Measurements from ENCODE around the gene ASS1. TPM values are rescaled to one million over a fixed set of nuclear protein-coding genes. Genes with fewer than 3 reads are reported as not detected.

Gene ASS1
- total RNA-seq, 1 donor from 2014 or later = 45.6 TPM

GRCh38 chr9:130522233-130522808 lies 77.6 kb downstream of the ASS1 start:
- TF ChIP-seq CTCF (IDR thresholded peaks at IDR 0.05; ENCODE audit: insufficient read depth, low read length, poor library complexity, severe bottlenecking) = no peak
- Histone ChIP-seq H3K4me3 (ENCODE audit: low read depth, low read length) (no peak overlapping the region), H3K36me3 (ENCODE audit: control insufficient read depth, insufficient read depth, low read length) (no peaks in the 10 kb centered on the region), H3K27me3 (ENCODE audit: control insufficient read depth, insufficient read depth, low read length) (peaks cover 17% of the 10 kb centered on the region)
- no peak for DNase-seq (ENCODE audit: low read depth)

- no peak for TF ChIP-seq CTCF (IDR thresholded peaks at IDR 0.05; ENCODE audit: insufficient read depth, low read length, poor library complexity, severe bottlenecking)
- peaks cover 17% of the 10 kb centered on the region for H3K27me3 ChIP-seq (ENCODE audit: control insufficient read depth, insufficient read depth, low read length)
These were observed 79.2 kb downstream of the ASS1 start for GRCh38 chr9:130523921-130524320.

GRCh38 chr9:130526193-130526853 lies 81.6 kb downstream of the ASS1 start:
- Histone ChIP-seq H3K27me3 (ENCODE audit: control insufficient read depth, insufficient read depth, low read length) (peaks cover 22% of the 10 kb centered on the region), H3K4me3 (ENCODE audit: low read depth, low read length) (no peak overlapping the region), H3K36me3 (ENCODE audit: control insufficient read depth, insufficient read depth, low read length) (no peaks in the 10 kb centered on the region)
- no peak for DNase-seq (ENCODE audit: low read depth)
- TF ChIP-seq CTCF (IDR thresholded peaks at IDR 0.05; ENCODE audit: insufficient read depth, low read length, poor library complexity, severe bottlenecking) = no peak

More at GRCh38 chr9:130523921-130524320, 79.2 kb downstream of the ASS1 start:
- no peaks in the 10 kb centered on the region for H3K36me3 ChIP-seq (ENCODE audit: control insufficient read depth, insufficient read depth, low read length)
- no peak for DNase-seq (ENCODE audit: low read depth)
- no peak overlapping the region for H3K4me3 ChIP-seq (ENCODE audit: low read depth, low read length)

GRCh38 chr9:130526854-130527650 lies 82.3 kb downstream of the ASS1 start:
- no peak for DNase-seq (ENCODE audit: low read depth)
- H3K4me3 ChIP-seq (ENCODE audit: low read depth, low read length) = no peak overlapping the region
- H3K36me3 ChIP-seq (ENCODE audit: control insufficient read depth, insufficient read depth, low read length) = no peaks in the 10 kb centered on the region
- H3K27me3 ChIP-seq (ENCODE audit: control insufficient read depth, insufficient read depth, low read length) = peaks cover 22% of the 10 kb centered on the region
- TF ChIP-seq CTCF (IDR thresholded peaks at IDR 0.05; ENCODE audit: insufficient read depth, low read length, poor library complexity, severe bottlenecking) = no peak

GRCh38 chr9:130527651-130528310 lies 83.0 kb downstream of the ASS1 start:
- Histone ChIP-seq H3K36me3 (ENCODE audit: control insufficient read depth, insufficient read depth, low read length) (no peaks in the 10 kb centered on the region), H3K27me3 (ENCODE audit: control insufficient read depth, insufficient read depth, low read length) (peaks cover 23% of the 10 kb centered on the region), H3K4me3 (ENCODE audit: low read depth, low read length) (no peak overlapping the region)
- TF ChIP-seq CTCF (IDR thresholded peaks at IDR 0.05; ENCODE audit: insufficient read depth, low read length, poor library complexity, severe bottlenecking) = no peak
- no peak for DNase-seq (ENCODE audit: low read depth)

Data from kidney epithelial cell (primary cell).